HG03025 (cell line): ENCODE measurements around the gene BANP.
"Not testable (repeated sequence)": the region's sequence is repeated elsewhere in the genome, so short reads cannot be mapped to it uniquely, and the experiment has no call there.

Experiments
- ATAC-seq: cut with Tn5 transposase; IDR thresholded peaks from one replicate; pipeline ENCODE4 v1.9.1; 2021; ENCODE audit warnings: mild to moderate bottlenecking, moderate library complexity; ENCODE audit not compliant: unreplicated experiment, low FRiP score

Gene BANP

DNA sequence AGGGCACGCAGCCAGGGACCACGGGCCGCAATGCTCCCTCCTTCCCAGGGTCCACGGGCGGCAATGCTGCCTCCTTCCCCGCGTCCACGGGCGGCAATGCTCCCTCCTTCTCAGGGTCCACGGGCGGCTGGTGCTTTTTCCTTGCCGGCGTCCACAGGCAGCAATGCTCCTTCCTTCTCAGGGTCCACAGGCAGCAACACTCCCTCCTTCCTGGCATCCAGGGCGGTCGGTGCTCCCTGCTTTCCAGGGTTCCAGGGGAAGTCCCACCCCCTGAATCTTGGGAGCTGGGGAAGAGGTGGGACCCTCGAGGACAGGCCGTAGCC, 143.0 kb downstream of the BANP start:
- not testable (repeated sequence) for ATAC-seq

DNA sequence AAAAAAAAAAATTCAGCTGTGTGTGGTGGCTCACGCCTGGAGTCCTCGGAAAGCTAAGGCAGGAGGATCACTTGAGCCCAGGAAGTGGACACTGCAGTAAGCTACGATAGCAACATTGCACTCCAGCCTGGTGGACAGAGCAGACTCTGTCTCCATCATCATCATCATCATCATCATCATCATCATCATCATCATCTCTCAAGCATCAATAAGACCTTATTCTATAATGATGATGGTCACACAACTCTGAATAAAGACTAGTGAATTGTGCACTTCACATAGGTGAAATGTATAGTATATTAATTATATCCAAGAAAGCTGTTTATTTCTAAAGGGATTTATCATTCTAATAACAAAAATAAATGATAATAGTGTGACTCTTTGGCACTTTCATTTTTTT, 143.7 kb downstream of the BANP start:
- not testable (repeated sequence) for ATAC-seq

DNA sequence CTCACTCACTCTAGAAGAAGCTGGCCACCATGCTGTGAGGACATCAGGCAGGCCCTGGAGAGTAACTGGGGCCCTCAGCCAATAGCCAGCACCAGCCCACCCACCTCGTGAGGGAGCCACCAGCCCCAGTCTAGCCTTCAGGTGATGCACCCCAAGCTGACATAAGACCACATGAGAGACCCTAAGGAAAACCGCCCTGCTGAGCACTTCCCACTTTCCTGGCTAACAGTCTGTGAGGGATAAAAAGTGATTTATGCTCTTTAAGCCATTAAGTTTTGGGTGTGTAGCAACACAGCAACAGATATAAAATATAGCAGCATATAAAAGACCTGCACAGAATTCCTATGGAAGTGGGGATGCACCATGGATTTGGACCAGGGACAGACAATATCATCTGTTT, 145.4 kb downstream of the BANP start:
- ATAC-seq: not testable (repeated sequence)

DNA sequence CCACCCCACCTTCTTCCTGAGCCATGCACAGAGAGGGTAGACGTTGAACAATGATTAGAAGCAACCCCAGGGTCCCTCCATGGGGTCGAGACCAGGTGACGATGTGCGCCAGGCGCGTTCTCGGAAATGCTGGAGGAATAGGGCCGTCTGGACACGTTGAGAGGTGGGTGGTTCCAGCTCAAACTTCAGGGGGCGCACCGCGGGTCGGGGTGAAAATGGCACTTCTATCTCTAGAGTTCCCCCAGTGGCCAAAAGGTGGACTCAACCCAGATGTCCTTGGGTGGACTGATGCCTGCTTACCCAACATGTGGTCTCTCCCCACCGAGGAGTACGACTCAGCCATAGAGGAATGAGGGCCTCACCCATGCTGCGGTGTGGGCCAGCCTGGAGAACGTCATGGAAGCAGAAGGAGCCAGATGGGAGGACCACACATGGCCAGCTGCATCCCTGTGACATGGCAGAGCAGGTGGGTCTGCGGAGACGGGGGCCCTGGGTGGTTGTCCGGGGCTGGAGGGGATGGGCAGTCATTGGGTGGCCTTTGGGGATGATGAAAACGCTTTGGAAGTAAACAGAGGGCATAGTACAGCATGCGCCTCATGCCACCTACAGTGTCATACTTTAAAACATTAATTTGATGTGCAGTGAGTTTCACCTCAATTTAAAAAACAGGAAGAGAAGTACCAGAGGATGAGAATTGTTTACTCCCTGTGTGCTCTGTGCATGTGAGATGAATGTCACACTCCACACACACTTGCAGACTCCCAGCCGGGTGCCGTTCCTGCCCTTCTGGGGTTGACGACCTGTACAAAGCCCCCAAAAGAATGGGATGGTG, 147.7 kb downstream of the BANP start:
- not testable (repeated sequence) for ATAC-seq

DNA sequence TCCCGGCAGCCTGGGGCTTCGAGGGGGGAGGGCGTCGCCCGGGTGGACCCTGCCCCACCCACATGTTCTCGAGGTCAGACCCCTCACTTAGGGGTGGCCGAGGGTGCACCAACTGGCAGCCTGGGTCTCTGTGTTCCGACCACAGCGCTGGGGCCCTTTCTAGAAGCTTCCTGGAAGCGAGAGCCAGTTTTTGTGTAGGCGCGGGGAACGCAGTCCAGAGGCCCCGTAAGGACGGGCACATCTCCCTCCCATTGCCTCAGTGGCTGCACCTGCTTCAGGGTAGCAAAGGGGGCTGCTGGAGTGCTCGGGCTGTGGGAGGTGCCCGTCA, 148.3 kb downstream of the BANP start:
- ATAC-seq: no peak

DNA sequence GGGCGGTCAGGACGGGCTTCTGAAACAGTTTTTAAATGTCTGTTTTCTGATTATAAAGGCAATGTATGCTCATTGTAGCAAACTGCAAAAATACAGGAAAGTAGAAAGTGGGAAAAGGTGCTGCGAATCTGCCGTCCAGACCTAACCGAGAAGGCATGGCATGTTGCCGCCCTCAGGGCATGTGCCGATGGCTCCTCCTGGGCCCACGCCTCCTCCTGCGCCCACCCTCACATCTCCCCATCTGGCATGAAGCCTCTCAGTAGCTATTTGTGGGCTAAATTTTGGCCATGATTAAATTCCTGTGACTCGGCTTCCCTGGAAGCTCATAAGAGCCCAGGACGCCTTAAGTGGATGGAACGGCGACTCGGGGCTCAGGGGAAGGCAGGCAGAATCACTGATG, 148.7 kb downstream of the BANP start:
- ATAC-seq: not testable (repeated sequence)

DNA sequence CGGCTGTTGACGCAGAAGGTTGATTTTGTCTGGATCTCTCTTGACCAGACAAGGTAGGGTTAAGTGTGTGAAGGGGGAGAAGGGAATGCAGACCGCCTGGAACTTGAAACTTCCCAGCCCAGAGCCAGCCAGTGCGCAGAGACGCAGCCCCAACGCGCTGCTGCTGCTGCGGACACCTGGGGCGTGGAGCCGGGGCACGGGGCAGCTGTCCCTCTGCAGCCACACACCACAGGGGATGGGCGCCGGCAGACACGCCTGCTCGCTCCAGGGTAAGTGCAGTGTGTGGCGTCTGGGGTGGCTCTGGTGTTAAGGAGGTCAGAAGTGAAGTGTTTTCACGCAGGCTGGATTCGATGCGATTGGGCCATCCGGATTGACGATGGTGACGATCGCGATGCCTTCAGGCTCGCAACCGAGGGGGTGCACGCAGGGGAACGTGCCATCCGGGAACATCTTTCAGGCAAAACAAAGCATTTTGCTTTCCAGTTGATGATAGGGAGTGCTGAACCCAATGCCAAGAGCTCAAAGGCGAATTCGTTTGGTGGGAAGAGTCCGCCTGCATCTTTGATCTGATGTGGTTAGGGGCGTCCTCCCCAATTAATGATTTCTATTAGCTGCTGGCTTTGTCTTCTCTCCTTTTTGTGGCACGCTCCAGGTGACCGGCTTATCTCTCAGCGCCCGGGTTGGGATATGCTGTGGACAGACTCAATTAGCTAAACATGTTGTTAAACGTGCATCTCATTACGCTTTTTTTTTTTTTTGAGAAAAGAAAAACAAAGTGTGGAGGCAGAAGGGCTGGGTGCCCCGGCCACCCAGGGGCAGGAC, 149.8 kb downstream of the BANP start:
- ATAC-seq: not testable (repeated sequence)

DNA sequence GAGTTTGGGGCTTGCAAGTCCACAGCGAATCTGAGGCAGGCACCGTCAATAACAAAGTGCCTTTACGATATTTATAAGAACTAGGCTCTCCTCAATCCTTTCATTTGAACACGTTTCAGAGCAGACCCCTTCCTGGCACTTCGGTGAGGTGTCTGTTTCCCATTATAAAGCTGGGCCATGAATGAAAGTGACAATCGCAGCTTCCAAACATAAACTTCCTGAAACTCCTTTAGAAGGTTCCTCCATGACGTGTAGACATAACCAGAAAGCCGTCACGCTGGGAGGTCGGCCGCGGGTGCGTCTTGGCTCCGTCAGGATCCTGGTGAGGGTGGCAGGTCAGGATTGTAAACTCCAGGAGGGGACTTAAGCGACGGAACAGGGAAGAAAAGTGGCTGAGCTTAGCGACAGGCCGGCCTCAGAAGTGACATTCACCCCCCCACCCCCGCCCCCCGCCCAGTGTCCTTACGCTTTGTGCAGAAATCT, 150.4 kb downstream of the BANP start:
- not testable (repeated sequence) for ATAC-seq

DNA sequence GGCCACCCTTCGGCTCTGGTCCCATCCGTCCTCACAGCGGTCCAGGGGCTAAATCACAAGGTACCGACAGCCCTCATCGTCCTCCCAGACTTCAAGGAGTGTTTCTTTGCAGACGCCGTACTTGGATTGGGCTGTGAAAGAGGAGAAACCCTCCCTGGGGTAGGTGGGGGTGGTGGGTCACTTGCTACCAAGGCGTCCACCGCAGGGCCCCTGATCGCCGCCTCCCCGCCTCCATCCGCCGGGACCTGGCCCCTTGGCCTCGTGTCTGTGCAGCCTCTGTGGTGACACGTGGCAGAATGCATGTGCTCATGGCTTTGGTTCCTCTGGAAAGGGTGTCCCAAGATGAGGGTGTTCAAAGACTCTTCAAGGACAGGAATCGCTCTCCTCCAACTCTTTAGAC, 151.4 kb downstream of the BANP start:
- no peak for ATAC-seq

DNA sequence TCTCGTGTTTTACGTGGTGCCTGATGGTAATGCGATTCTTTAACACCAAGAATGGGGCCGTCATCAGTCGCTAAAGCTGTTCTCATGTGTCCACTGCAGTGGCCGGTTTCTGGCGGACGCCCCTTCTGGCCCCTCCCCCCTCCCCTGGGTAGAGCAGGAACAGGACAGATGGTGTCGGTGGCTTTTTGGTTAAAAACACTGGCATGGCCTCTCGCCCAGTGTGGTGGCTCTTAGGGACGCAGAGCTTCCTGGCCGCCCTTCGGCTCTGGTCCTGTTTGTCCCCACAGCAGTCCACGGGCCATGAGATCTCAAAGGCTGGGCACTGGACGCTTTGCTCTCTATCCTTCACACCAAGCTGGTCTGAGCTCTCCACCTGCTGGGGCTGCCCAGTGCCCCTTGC, 151.8 kb downstream of the BANP start:
- no peak for ATAC-seq

DNA sequence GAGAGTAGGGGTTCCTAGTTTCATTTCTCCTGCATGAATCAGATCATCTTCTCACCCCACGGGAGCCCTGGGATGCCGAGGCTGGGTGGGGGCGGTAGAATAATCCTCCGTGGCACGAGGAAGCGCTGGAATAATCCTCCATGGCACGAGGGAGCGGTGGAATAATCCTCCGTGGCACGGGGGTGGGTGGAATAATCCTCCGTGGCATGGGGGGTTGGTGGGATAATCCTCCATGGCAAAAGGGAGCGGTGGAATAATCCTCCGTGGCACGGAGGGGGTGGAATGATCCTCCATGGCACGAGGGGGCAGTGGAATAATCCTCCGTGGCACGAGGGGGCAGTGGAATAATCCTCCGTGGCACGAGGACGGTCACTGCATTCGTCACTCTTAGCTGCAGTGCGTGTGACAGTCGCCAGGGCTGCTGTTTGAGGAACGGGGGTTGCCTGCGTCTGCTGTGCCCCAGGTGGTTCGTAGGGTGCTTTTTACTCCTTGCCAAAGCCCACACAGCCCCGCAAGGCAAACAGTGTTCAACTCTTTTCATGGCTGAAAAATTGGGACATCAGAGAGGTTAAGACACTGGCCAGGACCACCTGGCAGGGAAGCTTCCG, 152.5 kb downstream of the BANP start:
- ATAC-seq: no peak

DNA sequence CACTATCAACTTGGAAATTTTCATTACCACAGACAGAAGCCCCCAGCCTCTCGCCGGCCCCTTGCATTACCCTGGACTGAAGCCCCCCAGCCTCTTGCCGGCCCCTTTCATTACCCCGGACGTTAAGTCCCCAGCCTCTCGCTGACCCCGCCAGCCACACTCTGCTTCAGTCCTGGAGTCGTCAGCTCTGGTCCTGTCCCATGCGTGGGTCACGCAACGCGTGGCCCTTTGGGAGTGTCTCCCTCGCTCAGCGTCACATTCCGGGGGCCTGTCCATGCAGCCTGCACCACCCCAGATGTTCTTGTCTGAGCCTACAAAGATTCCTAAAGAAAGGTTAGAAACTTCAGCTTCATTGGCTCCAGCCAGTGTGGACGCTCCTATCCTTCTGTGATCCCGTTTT, 153.1 kb downstream of the BANP start:
- not testable (repeated sequence) for ATAC-seq

DNA sequence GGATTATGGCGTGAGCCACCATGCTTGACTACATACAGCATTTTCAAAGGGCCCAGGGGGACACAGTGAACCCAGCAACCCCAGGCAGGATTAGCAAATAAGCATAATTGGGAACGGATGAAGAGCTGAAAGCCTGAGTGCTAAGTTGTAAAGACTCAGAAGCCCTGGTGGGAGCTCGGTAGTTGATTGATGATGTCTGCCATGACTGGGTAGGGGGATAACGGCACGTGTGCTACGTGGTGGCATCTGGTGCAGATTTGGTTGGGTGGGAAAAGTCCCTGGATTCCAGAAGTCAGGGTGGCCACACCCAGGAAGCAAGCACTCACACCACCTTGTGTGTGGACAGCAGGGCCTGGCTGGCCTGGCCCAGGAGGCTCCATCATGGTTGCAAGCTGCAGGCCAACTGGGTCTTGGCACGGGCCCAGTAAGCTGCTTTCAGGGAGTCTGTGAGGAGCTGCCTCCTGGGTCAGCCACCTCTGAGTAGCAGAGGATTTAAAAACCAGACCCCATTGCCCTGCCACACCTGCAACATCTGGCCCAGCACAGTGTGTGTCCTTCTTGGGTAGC, 154.4 kb downstream of the BANP start:
- ATAC-seq: not testable (repeated sequence)

DNA sequence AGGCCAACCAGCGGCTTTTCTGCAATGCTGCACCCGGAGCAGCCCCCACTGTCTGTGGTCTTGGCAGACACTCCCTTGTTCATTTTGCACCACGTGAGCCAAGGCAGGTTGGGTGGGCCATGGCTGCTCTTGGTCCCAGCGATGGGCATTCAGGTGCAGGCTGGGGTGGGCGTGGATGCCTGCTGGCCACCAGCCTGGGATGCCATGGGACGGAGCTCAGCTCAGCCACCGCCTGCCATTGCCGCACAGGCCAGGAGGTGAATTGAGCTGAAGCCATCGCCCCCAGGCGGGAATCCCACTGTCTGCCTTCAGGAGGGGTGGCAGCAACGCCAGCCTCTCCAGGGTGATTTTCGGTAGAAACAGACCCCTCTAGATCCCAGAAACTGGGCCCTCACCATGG, 155.3 kb downstream of the BANP start:
- ATAC-seq: not testable (repeated sequence)

DNA sequence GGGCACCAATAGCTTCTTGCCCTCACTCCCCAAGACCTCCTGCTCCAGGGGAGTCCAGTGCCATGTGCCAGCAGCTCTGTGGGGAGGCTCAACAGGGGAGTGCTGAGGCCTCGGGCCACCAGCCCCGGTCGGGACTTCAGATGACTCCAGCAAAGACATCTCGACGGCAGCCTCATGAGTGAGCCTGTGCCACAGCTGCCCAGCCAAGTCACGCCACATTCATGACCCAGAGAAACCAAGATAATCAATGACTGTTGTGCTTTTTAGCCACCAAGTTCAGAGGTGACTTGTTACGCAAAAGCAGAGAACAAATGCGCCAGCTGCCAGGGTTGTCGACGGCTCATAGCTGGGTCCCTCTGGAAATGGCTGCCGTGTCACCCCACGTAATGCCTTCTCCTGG, 157.5 kb downstream of the BANP start:
- ATAC-seq: no peak

DNA sequence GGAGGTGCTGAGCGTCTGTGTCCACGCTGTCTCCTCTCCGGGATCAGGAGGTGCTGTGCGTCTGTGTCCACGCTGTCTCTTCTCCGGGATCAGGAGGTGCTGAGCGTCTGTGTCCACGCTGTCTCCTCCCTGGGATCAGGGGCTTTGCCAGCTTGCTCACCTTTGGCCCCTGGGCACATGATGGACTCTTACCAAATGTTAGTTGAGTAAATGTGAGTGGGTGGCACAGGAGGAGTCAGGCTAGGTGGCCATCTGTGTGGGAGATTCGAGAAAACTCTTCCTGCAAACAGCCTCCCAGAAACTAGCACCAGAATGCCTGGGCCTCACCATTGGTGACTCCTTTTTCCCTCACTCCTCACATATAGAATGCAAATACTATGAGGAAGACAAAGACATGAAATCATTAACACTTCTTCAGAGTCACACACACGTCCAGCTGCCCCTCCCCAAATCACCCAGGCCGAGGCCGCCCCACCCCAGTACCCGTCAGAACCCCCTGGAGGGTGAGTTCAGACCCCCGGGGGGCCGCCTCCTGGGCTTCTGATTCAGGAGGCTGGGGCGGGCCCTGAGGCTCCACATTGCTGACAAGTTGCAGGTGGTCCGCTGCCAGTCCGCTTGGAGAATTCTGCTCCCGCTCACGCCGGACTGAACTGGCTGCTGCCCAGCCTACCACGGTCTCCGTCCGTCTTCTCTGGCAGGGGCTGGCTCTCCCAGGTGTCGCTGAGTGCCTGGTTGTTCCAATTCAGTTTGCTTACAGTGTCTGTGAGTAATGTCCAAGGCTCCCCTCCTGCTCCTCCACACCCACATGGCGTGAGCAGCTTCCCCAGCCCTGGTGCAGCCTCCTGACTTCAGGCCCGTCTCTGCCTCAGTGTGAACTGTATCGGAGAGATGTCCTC, 158.7 kb downstream of the BANP start:
- not testable (repeated sequence) for ATAC-seq

DNA sequence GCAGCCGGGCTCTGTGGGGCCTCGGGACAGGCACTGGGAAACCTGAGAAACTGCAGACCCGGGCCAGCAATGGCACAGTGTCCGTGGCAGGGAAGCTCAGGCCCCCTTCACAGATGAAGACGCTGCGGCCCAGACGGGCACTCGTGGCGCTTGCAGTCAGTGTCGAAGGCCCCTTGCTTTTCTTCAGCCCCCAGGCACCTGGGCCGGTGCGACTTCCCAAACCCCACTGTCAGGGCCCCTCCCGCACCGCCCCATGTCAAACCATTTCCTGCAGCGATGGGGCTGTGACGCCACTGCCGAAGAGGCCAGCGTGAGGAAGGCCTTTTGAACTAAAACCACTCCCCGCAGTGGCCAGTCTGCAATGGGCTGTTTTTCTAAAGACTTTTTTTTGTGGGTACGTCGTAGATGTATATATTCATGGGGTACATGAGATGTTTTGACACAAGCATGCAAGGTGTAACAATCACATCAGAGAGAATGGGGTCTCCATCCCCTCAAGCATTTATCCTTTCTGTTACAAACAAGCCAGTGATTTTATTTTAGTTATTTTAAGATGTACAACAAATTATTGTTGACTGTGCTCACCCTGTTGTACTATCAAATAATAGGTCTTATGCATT, 159.8 kb downstream of the BANP start:
- ATAC-seq: not testable (repeated sequence)

DNA sequence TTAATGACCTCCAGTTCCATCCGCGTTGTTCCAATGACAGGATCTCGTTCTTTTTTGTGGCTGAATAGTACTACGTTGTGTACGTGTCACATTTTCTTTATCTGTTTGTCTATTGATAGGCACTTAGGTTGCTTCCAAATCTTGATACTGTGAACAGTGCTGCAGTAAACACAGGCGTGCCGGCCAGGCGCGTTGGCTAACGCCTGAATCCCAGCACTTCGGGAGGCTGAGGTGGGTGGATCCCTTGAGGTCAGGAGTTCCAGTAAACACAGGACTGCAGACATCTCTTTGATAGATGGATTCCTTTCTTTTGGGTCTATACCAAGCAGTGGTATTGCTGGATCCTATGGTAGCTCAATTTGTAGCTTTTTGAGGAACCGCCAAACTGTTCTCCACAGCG, 160.7 kb downstream of the BANP start:
- not testable (repeated sequence) for ATAC-seq

DNA sequence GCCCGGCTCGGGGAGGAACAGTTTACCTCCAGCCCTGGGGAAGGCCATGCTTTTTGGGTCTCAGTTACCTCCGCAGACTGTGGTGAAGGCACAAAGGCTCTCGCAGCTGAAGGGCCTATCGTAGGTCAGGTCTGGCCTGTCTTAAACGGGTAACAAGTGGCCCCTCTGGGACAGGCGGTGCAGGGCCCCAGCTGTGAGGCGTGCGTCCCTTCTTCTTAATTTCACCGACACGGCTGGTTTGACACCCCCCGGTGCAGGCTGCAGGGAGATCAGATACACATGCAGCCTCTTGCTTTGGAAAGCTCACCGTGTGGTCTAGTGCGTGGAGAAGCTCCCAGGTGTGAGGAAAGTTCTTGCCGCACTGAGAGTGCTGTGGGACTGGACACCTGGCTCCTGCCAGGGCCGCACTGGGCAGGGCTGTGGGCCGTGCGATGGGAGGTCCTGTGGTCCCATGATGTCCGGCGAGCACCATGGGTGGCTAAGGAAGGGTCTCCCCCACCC, 162.4 kb downstream of the BANP start:
- ATAC-seq: no peak
